ENCODE measurements around the gene CD74. TPM values are rescaled to one million over a fixed set of nuclear protein-coding genes. Genes with fewer than 3 reads are reported as not detected.

The CD74 gene
- total and polyA plus RNA-seq, 12 donors, result 120 to 2,270 (median 299) TPM

DNA sequence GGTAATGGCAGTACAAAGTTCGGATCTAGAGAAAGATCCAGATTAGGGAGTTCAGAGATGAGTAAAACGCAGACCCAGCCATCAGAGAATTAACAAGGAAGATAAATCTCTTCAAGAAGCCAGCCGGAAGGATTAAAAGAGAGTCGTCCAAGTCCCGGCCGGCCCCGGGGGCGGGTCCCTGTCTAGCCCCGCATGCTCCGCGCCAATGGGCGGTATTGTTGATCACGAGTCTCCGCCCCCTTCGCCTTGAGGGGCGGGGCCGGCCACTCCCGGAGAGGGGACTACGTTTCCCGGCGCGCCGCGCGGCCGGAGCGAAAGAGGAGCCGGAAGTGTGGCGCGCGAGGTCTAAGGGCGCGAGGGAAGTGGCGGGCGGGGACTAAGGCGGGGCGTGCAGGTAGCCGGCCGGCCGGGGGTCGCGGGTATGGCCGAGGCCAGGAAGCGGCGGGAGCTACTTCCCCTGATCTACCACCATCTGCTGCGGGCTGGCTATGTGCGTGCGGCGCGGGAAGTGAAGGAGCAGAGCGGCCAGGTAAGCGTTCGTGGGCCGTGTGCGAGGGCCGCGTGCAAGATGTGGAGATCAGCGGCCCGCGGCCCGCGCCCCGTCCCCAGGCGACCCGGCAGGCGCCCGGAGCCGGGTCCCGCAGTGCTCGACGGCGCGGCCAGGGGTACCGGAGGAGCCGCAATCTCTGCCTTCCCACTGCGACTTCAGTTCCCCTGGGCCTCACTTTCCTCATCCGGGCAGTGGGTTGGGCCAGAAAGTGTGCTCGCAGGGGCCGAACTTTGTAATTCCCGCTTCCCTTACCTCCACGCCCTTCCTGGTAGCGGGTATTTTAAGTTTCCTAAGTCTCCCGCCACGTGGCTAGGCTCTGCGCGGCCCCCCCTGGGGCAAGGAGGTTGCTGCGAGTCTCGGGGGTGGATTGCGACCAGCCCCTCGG is 55.1 kb downstream of the CD74 start, which contains the start of gene TCOF1:
Gene TCOF1, plus strand, starts transcription at position 372 of the 935 bp plus-strand sequence. Its CDS starts 50 bp downstream, at position 422.
- Histone ChIP-seq H3K36me3 (peaks cover 0 to 29% (median 12%) of the 10 kb centered on the region in 9 donors), H3K4me3 (peak within 1 kb of the TSS; percentile 72 to 99 (median 92)), H3K4me1 (peaks cover 0 to 25% (median 16%) of the 10 kb centered on the region in 9 donors), H3K27me3 (no peaks in the 10 kb centered on the region), H3K27ac (peak within 1 kb of the TSS in 9 of 10 donors; percentile 49 to 87 (median 62)), H3K9me3 (no peaks in the 10 kb centered on the region)
- DNase-seq (peak; percentile 96 to 98), ATAC-seq (peak; percentile 97 to 100 (median 99))
- intact Hi-C loops (cut with DNase I), result loop anchor here in 5 of 10 donors (5.0 to 10.0 kb wide), 5 partner anchors 77 to 333 kb away; partner anchors contain the start of gene RPS14 (in 1 of the 5)
- TF ChIP-seq, protein P1, sequence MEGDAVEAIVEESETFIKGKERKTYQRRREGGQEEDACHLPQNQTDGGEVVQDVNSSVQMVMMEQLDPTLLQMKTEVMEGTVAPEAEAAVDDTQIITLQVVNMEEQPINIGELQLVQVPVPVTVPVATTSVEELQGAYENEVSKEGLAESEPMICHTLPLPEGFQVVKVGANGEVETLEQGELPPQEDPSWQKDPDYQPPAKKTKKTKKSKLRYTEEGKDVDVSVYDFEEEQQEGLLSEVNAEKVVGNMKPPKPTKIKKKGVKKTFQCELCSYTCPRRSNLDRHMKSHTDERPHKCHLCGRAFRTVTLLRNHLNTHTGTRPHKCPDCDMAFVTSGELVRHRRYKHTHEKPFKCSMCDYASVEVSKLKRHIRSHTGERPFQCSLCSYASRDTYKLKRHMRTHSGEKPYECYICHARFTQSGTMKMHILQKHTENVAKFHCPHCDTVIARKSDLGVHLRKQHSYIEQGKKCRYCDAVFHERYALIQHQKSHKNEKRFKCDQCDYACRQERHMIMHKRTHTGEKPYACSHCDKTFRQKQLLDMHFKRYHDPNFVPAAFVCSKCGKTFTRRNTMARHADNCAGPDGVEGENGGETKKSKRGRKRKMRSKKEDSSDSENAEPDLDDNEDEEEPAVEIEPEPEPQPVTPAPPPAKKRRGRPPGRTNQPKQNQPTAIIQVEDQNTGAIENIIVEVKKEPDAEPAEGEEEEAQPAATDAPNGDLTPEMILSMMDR (IDR thresholded peaks at IDR 0.05), result no peak
- WGBS, 2 donors, result 0 to 1% methylated on average over 90 of the region's 90 CpGs

DNA sequence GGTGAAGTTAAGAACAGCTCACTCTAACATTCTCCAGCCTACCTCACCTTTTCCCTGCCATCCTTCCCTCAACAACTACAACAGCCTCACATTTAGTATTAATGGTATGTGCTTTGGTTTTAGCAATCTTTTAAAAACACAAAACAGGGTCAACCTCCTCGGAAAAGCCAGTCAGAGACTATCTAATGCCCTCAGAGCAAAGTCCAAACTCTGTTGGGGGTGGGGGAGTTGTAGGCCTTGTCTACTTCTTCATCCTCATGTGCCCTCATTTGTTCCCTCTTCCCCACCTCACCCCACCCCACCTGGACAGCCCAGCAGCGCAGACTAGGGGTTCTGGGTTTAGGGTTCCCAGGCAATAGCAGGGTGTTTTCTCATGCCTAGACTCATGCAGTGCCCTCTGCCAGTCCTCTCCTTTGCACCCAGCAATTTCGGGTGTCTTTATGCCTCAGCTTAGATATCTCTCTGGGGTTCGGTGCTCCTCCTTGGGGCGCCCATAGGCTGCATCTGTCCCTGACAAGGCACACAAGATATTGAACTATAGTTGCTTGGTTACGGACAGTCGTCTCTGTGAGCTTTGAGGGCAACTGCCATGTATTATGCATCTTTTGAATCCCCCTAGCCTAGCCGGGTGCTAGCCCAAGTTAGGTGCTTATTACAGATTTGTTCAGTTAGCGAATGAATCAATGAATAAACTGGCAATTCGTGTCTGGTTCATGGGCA is 56.0 kb downstream of the CD74 start:
- H3K36me3 ChIP-seq, result peaks cover 0 to 20% (median 7%) of the 10 kb centered on the region in 9 donors
- peak overlapping the region in 4 of 10 donors; percentile 49 to 87 (median 74) for H3K27ac ChIP-seq
- no peak for DNase-seq
- 66 to 73% methylated on average over 10 of the region's 10 CpGs for WGBS, 2 donors
- TF ChIP-seq, protein P1 (IDR thresholded peaks at IDR 0.05), result no peak
- no peaks in the 10 kb centered on the region for H3K9me3 ChIP-seq
- H3K4me1 ChIP-seq, result peaks cover 0 to 33% (median 16%) of the 10 kb centered on the region in 9 donors
- no peaks in the 10 kb centered on the region for H3K27me3 ChIP-seq
- peak in 1 of 8 donors; percentile 5 for ATAC-seq
- intact Hi-C loops (cut with DNase I), result loop anchor here in 5 of 10 donors (5.0 to 10.0 kb wide), 5 partner anchors 78 to 332 kb away; partner anchors contain the start of gene RPS14 (in 1 of the 5)
- peak overlapping the region; percentile 72 to 99 (median 92) for H3K4me3 ChIP-seq

DNA sequence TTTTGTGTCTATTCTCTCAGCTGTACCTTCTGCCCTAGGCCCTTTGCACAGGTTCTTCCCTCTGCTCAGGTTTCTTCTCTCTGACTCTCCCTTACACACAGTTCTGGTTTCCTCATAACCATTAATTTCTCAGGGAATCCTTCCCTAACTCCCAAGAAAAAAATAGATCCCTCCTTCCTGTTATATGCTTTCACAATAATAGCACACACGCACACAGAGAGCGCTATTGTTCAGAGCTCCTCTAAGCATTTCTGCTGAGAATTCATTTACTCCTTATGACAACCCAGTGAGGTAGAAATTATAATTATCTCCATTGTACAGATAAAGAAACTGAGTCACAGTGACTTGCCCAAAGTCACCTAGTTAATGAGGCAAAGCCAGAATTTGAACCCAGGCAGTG is 56.9 kb downstream of the CD74 start:
- 80 to 92% methylated on average over 2 of the region's 2 CpGs for WGBS, 2 donors
- peaks cover 0 to 40% (median 16%) of the 10 kb centered on the region in 9 donors for H3K4me1 ChIP-seq
- TF ChIP-seq, protein P1 (IDR thresholded peaks at IDR 0.05), result no peak
- H3K27ac ChIP-seq, result no peak overlapping the region
- no peak overlapping the region for H3K4me3 ChIP-seq
- no peaks in the 10 kb centered on the region for H3K9me3 ChIP-seq
- no peak for DNase-seq
- intact Hi-C loops (cut with DNase I), result loop anchor here in 5 of 10 donors (5.0 to 10.0 kb wide), 5 partner anchors 79 to 331 kb away; partner anchors contain the start of gene RPS14 (in 1 of the 5)
- H3K27me3 ChIP-seq, result no peaks in the 10 kb centered on the region
- H3K36me3 ChIP-seq, result peaks cover 0 to 11% (median 0%) of the 10 kb centered on the region in 9 donors
- no peak for ATAC-seq
